Panc1 (cell line): ENCODE data around the gene BMP8B. TPM values are rescaled to one million over a fixed set of nuclear protein-coding genes. Genes with fewer than 3 reads are reported as not detected.
"Not testable (repeated sequence)": the region's sequence is repeated elsewhere in the genome, so short reads cannot be mapped to it uniquely, and the experiment has no call there.

Experiments used
- ATAC-seq: fragments of 200-7000 bp; cut with Tn5 transposase; 2 replicates; pipeline ENCODE4 v1.9.1; 2020; ENCODE audit warnings: mild to moderate bottlenecking, moderate library complexity
- BruUV-seq: library from RNA; stranded (reverse); fragments of 400-500 nt; replicated peaks from 2 replicates; lab custom pipeline; 2021; lab: Mats Ljungman, UMichigan
- CTCF ChIA-PET: fragments of 300-600 bp; sonication (Branson Sonifier 250); formaldehyde crosslinking; loops from one replicate; lab custom pipeline; 2022; ENCODE audit warnings: antibody characterized with exemption; lab: Charles Lee
- POLR2A ChIA-PET: fragments of 300-600 bp; sonication (Branson Sonifier 250); formaldehyde crosslinking; loops from one replicate; lab custom pipeline; 2022; ENCODE audit warnings: antibody characterized with exemption; lab: Charles Lee
- DNase-seq: peaks from one replicate; pipeline ENCODE4 v3.0.0-alpha.2; 2010; ENCODE audit warnings: low read depth, low spot score
- H3K27ac ChIP-seq: 2 replicates; pipeline ENCODE4 v1.5.1; 2011; ENCODE audit warnings: mild to moderate bottlenecking, low read length, inconsistent platforms
- H3K27me3 ChIP-seq: fragments of 200-500 bp; sonication (Bioruptor generic); 2 replicates; pipeline ENCODE4 v1.6.0; 2014; ENCODE audit warnings: low read length, inconsistent platforms; ENCODE audit not compliant: control insufficient read depth, insufficient read depth
- H3K36me3 ChIP-seq: fragments of 200-500 bp; sonication (Bioruptor generic); 2 replicates; pipeline ENCODE4 v1.5.1; 2014; ENCODE audit warnings: inconsistent platforms, mild to moderate bottlenecking, low read length, moderate library complexity; ENCODE audit not compliant: control insufficient read depth, insufficient read depth
- H3K4me1 ChIP-seq: 2 replicates; pipeline ENCODE4 v1.5.1; 2011; ENCODE audit warnings: inconsistent platforms, mild to moderate bottlenecking, low read length, moderate library complexity; ENCODE audit not compliant: control insufficient read depth, insufficient read depth
- H3K4me3 ChIP-seq, 2 experiments: 2 replicates each; pipeline ENCODE4 v1.5.1; 2011 to 2012; ENCODE audit warnings: low read depth in 2 of 2, low read length in 2 of 2, mild to moderate bottlenecking in 2 of 2, inconsistent platforms in 1 of 2, moderate library complexity in 1 of 2
- H3K9me3 ChIP-seq: fragments of 200-500 bp; sonication (Bioruptor generic); 2 replicates; pipeline ENCODE4 v1.5.1; 2014; ENCODE audit warnings: low read depth, mild to moderate bottlenecking, inconsistent platforms, low read length, moderate library complexity; ENCODE audit not compliant: control insufficient read depth, insufficient read depth
- POLR2AphosphoS5 ChIP-seq: IDR thresholded peaks from 2 replicates; pipeline ENCODE4 v1.6.1; 2012; ENCODE audit warnings: mild to moderate bottlenecking, low read depth, low read length, moderate library complexity
- SIN3A ChIP-seq: IDR thresholded peaks from 2 replicates; pipeline ENCODE4 v1.6.1; 2012; ENCODE audit warnings: low read depth, mild to moderate bottlenecking, low read length, moderate library complexity, borderline replicate concordance; ENCODE audit not compliant: insufficient read depth
- TCF7L2 ChIP-seq: IDR thresholded peaks from 2 replicates; pipeline ENCODE4 v1.6.1; 2011; ENCODE audit warnings: mild to moderate bottlenecking, low read depth, low read length, inconsistent platforms
- in situ Hi-C: cut with HindIII; loops from 2 replicates; pipeline ENCODE4 v1.10.0; 2016; ENCODE audit warnings: low sequenced_read_pairs, low pct_unique_long_range_greater_than_20kb
- intact Hi-C: fragments of 100-400 bp; cut with micrococcal nuclease; formaldehyde crosslinking; loops from one replicate; pipeline ENCODE4 v1.10.0; 2022; ENCODE audit not compliant: unreplicated experiment
- total RNA-seq: library from RNA; stranded (reverse); gene quantifications from one replicate; pipeline ENCODE4 v1.2.1, GENCODE V29; 2021; ENCODE audit not compliant: unreplicated experiment
- TF ChIP-seq, protein P1 (sequence below): fragments of 450-650 bp; IDR thresholded peaks from 2 replicates; pipeline ENCODE4 v1.5.1; 2017; ENCODE audit warnings: mild to moderate bottlenecking
- TF ChIP-seq, protein P2 (sequence below), 2 experiments: IDR thresholded peaks; 2 replicates each; pipeline ENCODE4 v1.6.1; 2011 to 2012; ENCODE audit warnings: low read depth in 2 of 2, control low read depth in 1 of 2, low read length in 1 of 2, mild to moderate bottlenecking in 1 of 2, moderate library complexity in 1 of 2; ENCODE audit not compliant: insufficient read depth in 1 of 2

Gene BMP8B
- total RNA-seq, 1 experiment from 2014 or later = 3.7 TPM

DNA sequence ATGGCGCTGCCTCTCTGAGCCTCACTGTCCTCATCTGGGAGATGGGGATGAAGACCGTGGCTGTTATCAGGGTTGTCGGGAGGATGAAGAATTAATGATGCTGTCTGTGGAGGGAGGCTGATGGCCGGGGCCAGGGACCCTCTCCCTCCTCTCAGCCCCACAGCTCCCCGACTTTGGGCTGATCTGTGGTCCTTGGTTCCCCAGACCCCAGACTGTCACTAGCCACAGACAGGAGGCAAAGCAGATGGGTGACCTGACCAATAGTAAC, 1.6 kb downstream of the BMP8B start:
- POLR2A ChIA-PET = interaction anchor here (0.5 kb wide), 1 partner anchor 49 kb away, joined by 3 read pairs; no protein-coding TSS in a partner anchor
- DNase-seq, H3K9me3 ChIP-seq, H3K4me3 ChIP-seq, H3K4me1 ChIP-seq, intact Hi-C loops, BruUV-seq, CTCF ChIA-PET, ATAC-seq, in situ Hi-C loops, H3K36me3 ChIP-seq, H3K27ac ChIP-seq, H3K27me3 ChIP-seq: not testable (repeated sequence)

DNA sequence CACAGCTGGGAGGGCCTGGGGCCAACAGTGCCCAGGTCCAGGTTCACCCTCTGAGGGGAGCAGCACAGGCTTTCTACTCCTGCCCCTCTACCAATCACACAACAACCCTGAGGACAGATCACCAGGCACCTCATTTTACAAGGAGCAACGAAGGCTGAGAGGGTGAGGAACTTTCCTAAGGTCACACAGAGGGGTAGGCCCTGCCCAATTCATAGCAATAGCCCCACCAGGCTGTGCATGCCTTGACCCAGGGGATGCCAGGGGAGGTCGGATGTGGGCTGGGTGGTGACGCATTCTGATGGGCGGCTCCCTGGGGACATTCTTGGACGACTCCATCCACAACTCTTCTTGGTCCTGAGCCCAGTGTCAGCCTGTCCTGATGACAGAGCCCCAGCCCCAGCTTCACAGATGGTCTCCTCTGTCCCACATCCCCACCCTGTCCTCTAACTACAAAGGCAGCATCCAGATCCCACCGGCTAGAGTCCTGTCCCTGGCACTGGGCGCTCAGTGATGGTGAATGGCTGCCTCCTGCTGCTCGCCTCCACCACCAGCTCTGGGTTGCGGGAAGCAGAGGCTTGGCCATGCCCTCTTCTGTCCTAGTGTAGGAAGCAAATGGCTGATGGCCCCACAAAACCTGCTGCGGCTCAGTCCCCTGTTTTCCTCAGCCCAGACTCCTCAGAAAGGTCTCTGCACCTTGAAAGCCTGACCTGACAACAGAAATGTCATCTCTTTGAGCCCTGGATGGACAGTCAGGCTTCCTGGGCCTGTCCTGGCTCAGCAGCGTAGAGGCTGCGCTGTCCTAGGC, 2.2 kb downstream of the BMP8B start:
- H3K4me3 ChIP-seq, H3K27ac ChIP-seq, intact Hi-C loops, H3K36me3 ChIP-seq, in situ Hi-C loops, ATAC-seq, CTCF ChIA-PET, H3K27me3 ChIP-seq, H3K9me3 ChIP-seq, DNase-seq, POLR2A ChIA-PET, H3K4me1 ChIP-seq: not testable (repeated sequence)
- TSS peak; percentile 57 for BruUV-seq

DNA sequence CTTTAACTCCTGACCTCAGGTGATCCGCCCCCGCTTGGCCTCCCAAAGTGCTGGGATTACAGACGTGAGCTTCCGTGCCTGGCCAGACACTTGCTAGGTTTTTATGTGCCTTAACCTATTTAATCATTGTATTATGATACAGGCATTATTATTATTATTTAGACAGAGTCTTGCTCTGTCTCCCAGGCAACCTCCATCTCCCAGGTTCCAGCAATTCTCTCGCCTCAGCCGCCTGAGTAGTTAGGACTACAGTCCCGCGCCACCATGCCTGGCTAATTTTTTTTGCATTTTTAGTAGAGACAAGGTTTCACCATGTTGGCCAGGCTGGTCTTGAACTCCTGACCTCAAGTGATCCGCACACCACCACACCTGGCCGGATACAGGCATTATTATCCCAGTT, 6.0 kb downstream of the BMP8B start:
- DNase-seq, H3K27me3 ChIP-seq, H3K4me1 ChIP-seq, H3K4me3 ChIP-seq, H3K9me3 ChIP-seq, ATAC-seq, in situ Hi-C loops, H3K36me3 ChIP-seq, intact Hi-C loops, BruUV-seq, POLR2A ChIA-PET, H3K27ac ChIP-seq: not testable (repeated sequence)
- CTCF ChIA-PET = interaction anchor here (0.6 kb wide), 1 partner anchor 15 kb away, joined by 3 read pairs; no protein-coding TSS in a partner anchor

- DNase-seq = no peak
- ChIA-PET POLR2A (no interaction called here), CTCF (interaction anchor here (0.6 kb wide), 1 partner anchor 16 kb away, joined by 3 read pairs; no protein-coding TSS in a partner anchor)
- no peak overlapping the region for H3K27ac ChIP-seq
- no peak overlapping the region for H3K4me3 ChIP-seq
- TF ChIP-seq TCF7L2 (no peak), SIN3A (no peak), POLR2AphosphoS5 (no peak)
- TF ChIP-seq, protein P1, sequence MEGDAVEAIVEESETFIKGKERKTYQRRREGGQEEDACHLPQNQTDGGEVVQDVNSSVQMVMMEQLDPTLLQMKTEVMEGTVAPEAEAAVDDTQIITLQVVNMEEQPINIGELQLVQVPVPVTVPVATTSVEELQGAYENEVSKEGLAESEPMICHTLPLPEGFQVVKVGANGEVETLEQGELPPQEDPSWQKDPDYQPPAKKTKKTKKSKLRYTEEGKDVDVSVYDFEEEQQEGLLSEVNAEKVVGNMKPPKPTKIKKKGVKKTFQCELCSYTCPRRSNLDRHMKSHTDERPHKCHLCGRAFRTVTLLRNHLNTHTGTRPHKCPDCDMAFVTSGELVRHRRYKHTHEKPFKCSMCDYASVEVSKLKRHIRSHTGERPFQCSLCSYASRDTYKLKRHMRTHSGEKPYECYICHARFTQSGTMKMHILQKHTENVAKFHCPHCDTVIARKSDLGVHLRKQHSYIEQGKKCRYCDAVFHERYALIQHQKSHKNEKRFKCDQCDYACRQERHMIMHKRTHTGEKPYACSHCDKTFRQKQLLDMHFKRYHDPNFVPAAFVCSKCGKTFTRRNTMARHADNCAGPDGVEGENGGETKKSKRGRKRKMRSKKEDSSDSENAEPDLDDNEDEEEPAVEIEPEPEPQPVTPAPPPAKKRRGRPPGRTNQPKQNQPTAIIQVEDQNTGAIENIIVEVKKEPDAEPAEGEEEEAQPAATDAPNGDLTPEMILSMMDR = no peak
- TF ChIP-seq, protein P2, sequence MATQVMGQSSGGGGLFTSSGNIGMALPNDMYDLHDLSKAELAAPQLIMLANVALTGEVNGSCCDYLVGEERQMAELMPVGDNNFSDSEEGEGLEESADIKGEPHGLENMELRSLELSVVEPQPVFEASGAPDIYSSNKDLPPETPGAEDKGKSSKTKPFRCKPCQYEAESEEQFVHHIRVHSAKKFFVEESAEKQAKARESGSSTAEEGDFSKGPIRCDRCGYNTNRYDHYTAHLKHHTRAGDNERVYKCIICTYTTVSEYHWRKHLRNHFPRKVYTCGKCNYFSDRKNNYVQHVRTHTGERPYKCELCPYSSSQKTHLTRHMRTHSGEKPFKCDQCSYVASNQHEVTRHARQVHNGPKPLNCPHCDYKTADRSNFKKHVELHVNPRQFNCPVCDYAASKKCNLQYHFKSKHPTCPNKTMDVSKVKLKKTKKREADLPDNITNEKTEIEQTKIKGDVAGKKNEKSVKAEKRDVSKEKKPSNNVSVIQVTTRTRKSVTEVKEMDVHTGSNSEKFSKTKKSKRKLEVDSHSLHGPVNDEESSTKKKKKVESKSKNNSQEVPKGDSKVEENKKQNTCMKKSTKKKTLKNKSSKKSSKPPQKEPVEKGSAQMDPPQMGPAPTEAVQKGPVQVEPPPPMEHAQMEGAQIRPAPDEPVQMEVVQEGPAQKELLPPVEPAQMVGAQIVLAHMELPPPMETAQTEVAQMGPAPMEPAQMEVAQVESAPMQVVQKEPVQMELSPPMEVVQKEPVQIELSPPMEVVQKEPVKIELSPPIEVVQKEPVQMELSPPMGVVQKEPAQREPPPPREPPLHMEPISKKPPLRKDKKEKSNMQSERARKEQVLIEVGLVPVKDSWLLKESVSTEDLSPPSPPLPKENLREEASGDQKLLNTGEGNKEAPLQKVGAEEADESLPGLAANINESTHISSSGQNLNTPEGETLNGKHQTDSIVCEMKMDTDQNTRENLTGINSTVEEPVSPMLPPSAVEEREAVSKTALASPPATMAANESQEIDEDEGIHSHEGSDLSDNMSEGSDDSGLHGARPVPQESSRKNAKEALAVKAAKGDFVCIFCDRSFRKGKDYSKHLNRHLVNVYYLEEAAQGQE (IDR thresholded peaks at IDR 0.05; ENCODE audit: insufficient read depth in 1 of 2, low read depth in 2 of 2, low read length in 1 of 2) = no peak
- intact Hi-C loops (no loop called here), in situ Hi-C loops (no loop called here)
- no TSS peak for BruUV-seq
- no peaks in the 10 kb centered on the region for H3K9me3 ChIP-seq
- no peaks in the 10 kb centered on the region for H3K27me3 ChIP-seq
- no peak for ATAC-seq
- no peaks in the 10 kb centered on the region for H3K4me1 ChIP-seq
- no peaks in the 10 kb centered on the region for H3K36me3 ChIP-seq
Measured at GRCh38 chr1:39782103-39782502, 6.6 kb downstream of the BMP8B start.
